Stomach (tissue), 4 donors: ENCODE measurements around the gene PPP3CA.

Experiments
- CTCF ChIP-seq, 7 experiments: fragments of 450-650 bp in 4 of 7; fragments of 200-600 bp in 3 of 7; sonication (generic) in 3 of 7; IDR thresholded peaks; one replicate each; pipeline ENCODE4 v1.5.1; 2016 to 2019; ENCODE audit warnings: antibody characterized with exemption in 7 of 7, control low read depth in 2 of 7, mild to moderate bottlenecking in 1 of 7
- EP300 ChIP-seq: sonication (generic); formaldehyde crosslinking; IDR thresholded peaks from one replicate; pipeline ENCODE4 v1.6.1; 2017; ENCODE audit warnings: antibody characterized with exemption
- POLR2AphosphoS5 ChIP-seq, 3 donors: sonication (generic); formaldehyde crosslinking; IDR thresholded peaks; one replicate each; pipeline ENCODE4 v1.6.1; 2016; ENCODE audit warnings: antibody characterized with exemption in 3 of 3

GRCh38 chr4:101066626-101067170, 280.6 kb downstream of the PPP3CA start:
- TF ChIP-seq POLR2AphosphoS5 (IDR thresholded peaks at IDR 0.05) (no peak), CTCF (IDR thresholded peaks at IDR 0.05) (no peak), EP300 (no peak)
